Non-pigmented ciliary epithelial cell (primary cell): Measurements from ENCODE around the gene URI1.
"Not testable (repeated sequence)": the region's sequence is repeated elsewhere in the genome, so short reads cannot be mapped to it uniquely, and the experiment has no call there.

Experiments used
- DNase-seq: peaks from one replicate; pipeline ENCODE4 v3.0.0-alpha.2; 2010; ENCODE audit warnings: low read depth

Gene URI1, protein sequence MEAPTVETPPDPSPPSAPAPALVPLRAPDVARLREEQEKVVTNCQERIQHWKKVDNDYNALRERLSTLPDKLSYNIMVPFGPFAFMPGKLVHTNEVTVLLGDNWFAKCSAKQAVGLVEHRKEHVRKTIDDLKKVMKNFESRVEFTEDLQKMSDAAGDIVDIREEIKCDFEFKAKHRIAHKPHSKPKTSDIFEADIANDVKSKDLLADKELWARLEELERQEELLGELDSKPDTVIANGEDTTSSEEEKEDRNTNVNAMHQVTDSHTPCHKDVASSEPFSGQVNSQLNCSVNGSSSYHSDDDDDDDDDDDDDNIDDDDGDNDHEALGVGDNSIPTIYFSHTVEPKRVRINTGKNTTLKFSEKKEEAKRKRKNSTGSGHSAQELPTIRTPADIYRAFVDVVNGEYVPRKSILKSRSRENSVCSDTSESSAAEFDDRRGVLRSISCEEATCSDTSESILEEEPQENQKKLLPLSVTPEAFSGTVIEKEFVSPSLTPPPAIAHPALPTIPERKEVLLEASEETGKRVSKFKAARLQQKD

DNA sequence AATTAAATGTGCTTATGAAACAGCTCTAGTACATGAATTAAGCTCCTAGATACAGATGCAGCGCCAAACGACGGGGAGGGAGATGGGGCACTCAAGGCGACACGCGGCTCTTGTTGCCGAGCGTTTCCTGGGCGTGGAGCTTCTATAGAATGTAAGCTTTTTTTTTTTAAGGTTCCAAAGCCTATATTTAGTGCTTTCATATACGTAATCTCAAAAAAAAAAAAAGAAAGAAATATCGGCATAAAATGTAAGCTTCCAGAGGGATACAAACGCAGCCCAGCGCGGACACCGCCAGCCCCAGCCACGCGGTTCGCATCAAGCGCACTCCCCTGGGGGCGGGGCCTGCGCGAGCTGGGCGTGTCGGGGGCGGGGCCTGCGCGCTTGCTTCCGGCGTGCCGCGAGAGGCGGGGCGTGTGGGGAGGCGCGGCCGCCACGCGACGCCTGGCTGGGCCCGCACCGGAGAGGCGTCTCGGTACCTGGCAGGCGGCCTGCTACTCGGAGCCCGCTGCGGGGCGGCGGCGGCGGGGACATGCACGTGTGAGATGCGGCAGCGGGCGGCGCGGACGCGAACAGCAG, at the start of gene URI1:
Gene URI1, plus strand, starts transcription at position 412 of the 576 bp plus-strand sequence. CDS start 309 bp downstream, outside the sequence.
- peak; percentile 19 for DNase-seq

DNA sequence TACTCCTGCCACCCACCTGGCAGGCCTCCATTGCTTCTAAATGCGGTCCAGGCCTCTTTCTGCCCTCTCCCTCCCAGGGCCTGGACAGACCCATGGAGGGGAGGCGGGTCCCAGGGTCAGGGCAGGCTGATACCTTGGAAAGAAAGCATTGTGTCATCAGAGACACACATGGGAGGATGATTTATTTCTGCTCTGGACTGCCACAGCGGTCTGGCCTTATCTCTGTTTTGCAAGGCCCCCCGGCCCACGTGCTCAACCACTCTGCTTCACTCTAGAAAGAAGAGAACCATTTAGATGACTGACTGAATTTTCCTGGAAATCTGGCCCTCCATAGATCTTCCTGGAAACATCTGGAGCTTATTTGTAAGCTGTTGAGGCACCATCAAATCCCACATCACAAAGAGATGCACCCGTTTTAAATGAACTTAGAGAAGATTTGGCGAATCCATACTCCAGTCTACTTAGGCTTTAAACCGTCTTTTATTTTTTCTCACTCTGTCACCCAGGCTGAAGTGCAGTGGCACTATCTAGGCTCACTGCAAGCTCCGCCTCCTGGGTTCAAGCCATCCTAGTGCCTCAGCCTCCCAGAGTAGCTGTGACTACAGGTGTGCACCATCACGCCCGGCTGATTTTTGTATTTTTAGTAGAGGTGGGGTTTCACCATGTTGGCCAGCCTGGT, 48.3 kb upstream of the URI1 start:
- DNase-seq: no peak

DNA sequence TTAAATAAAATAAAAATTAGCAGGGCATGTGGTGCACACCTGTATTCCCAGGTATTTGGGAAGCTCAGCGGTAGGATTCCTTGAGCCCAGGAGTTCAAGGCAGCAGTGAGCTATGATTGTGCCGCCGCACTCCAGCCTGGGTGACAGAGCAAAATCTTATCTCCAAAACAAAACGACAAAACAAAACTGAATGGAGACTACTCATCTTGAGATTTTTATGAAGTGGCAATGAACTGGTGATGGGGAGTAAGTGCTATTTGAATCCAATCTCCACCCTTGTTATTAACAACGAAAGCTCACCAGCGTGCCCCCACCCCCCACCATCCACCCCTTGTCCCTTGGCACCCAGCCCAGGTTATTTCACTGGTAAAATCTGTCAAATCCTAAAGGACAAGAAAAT, 45.2 kb upstream of the URI1 start:
- no peak for DNase-seq

DNA sequence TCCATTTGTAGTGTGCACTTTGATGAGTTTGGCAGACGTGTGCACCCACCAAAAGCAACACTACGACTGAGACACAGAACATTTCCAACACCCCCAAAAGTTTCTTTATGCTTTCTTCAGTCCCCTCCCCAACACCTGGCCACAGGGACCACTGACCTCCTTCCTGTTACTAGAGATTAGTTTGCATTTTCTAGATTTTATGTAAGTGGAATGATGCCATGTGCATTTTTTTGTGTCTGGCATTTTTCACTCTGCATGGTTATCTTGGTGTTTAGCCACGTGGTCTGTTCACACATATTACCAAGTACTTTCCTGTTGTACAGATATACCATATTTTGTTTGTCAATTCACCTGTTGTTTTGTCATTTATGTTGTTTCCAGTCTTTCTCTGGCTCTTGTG, 44.6 kb upstream of the URI1 start:
- no peak for DNase-seq

DNA sequence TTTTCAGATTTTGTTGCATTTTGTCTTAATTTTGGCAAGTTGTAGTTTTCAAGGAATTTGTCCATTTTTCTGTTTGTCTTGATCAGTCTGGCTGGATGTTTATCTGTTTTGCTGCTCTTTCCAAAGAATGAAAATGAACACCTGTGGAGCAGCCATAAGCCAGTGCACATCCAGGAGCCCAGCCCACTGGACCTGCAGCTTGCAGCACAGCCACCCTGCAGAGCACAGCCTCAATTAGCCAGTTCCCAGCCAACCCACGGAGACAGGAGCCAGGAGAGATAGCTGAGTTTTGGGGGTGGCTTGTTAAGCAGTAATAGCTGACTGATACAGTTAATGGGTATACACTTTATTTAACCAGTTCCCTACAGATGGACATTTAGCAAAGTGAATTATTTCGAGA, 38.0 kb upstream of the URI1 start:
- no peak for DNase-seq

DNA sequence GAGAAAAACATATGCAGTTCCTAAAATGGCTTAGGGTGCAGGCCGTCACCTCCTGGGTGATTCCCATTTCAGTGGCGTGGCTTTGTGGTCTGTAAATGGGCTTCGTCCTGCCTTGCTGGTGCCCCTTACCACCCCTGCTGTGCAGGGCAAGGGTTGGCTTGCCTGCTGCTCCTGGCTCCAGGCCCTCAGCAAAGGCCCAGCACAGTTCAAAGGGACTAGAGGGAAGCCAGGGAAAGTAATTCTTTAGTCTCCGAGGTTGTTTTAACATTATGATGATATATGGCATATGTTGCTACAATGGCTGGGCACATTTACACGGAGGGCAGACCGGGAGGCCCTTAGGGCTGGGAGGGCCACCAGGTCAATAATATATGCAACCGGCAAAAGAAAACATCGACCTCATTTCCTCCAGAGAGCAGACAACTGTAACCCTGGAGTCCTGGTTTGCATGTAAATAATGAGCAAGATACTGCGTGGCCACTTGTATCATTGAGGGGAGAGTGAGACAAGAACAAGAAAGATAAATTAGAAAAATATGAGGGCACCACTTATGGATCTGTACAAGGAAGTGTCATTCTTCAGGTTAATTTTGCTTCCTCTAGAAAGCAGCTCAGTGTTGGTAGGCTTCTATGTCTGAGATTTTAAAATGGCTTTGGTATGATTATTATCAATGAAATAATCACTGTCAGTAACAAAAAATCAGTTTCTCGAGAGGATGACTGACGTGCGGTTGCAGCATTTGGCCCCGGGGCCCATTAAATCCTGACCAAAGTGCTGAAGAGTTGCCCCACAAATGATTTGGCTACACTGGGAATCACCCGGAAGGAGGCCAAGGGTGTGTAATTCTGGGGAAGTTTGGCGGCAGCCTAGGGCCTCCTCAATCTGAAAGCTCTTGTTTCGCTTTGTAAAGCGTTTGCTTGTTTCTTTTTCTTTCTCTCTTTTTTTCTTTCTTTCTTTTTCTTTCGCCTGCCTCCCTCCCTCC, 32.8 kb upstream of the URI1 start:
- no peak for DNase-seq

DNA sequence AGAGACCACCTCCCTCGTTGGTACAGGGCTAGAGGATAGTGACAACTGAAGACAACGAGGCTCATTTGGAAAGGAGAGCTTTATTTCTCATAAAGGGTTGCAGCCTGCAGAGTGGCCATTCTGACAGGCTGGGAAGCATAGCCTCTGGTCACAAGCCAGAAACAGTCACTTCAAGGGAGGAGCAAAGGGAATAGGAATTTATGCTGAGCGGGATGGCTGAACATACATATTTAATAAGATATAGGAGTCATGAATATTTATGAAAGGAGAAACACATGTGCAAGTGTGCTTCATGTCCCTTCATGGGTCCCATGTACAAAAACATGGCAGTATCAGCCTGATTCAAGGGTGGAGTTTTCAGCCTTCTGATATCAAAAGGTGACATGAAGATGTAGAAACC, 27.1 kb upstream of the URI1 start:
- DNase-seq: no peak

DNA sequence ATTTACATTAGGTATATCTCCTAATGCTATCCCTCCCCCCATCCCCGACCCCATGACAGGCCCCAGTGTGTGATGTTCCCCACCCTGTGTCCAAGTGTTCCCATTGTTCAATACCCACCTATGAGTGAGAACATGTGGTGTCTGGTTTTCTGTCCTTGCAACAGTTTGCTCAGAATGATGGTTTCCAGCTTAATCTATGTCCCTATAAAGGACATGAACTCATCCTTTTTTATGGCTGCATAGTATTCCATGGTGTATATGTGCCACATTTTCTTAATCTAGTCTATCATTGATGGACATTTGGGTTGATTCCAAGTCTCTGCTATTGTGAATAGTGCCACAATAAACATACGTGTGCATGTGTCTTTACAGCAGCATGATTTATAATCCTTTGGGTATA, 26.2 kb upstream of the URI1 start:
- not testable (repeated sequence) for DNase-seq

DNA sequence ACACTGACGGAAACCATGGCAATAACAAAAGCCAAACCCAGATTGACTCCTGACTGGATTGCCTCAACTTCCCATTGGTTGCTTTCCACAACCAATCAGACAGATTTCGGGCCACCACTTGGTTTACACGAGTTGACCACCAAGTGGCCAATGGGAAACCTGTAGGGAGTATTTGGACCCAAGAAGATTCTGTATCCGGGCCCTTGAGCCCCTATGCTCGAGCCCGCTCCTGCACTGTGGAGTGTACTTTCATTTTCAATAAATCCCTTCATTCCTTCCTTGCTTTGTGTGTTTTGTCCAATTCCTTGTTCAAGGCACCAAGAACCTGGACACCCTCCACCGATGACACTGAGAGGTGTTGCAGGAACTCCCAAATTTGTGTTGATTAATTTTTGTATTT, 24.1 kb upstream of the URI1 start:
- DNase-seq: no peak

DNA sequence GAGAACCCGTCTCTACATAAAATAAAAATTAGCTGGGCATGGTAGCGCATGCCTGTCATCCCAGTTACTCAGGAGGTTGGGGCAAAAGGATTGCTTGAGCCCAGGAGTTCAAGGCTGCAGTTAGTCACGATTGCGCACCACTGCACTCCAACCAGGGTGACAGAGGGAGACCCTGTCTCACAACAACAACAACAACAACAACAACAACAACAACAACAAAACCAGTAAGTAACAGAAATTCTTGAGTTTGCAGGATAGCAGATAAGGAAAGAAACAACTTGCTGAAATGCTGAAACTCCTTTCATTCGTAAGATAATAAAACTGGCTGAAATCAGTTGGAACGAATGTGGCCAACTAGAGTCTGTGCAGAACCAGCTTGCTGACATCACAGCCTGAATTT, 23.1 kb upstream of the URI1 start:
- DNase-seq: no peak

DNA sequence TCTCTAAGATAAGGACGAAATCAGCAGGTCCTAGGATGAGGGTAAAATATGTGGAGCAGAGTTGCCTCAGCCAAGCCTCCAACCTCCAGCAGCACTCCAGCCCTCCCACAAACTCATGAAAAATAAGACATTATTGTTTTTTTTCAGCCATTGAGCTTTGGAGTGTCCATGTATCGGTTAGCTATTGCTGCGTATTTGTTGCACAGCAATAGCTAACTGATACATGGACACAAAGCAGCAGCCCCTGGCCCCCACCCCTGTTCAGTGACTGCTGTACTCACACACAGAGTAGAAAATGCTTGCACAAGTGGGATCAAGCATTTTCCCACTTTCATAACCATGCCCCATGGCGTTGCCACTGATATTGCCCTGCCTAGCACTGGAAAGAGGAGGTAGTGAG, 19.1 kb upstream of the URI1 start:
- no peak for DNase-seq

DNA sequence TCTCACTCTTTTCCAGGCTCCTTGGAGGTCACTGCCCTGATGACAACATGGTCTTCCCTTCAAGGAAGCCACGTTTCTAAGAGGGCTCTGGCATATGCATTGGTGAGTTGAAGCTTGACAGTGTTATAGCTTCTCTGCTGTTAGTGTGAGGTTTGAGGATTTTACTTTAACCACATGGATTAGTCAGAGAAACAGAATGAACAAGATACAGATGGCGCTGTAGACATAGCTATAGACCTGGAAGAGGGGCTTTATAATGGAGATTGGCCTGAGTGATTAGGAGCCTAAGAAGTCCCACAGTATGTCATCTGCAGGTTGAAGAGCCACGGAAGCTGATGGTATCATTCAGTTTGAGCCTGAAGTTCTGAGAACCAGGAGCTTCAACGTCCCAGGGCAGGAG, 18.4 kb upstream of the URI1 start:
- DNase-seq: no peak

DNA sequence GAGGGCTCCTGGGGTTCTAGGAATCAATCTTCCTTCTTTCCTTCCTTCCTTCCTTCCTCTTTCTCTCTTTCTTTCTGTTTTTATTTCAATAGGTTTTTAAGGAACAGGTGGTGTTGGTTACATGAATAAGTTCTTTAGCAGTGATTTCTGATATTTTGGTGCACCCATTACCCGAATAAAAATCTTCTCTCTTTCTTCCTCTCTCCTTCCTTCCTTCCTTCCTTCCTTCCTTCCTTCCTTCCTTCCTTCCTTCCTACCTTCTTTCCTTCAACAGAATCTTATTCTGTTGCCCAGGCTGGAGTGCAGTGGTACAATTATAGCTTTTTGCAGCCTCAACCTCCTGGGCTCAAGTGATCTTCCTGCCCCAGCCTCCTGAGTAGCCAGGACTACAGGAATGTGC, 16.0 kb upstream of the URI1 start:
- DNase-seq: no peak

DNA sequence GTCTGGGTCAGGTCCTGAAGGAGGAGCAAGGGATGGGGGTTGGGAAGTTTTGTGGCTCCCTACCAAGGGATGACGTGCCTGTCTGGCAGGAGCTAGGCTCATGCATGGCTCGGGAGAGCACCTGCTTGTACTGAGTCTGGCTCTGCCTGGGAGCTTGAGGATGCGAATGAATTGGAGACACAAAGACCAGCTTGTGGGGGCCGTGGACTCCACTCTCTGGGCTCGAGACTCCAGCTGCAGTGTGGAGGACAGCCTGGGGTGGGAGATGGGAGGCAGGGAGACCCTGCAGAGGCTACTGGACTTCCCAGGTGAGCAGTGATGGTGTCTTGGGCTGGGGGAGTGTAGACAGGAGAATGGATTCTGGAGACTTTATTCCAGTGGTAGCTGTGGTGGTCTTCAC, 15.2 kb upstream of the URI1 start:
- DNase-seq: no peak

DNA sequence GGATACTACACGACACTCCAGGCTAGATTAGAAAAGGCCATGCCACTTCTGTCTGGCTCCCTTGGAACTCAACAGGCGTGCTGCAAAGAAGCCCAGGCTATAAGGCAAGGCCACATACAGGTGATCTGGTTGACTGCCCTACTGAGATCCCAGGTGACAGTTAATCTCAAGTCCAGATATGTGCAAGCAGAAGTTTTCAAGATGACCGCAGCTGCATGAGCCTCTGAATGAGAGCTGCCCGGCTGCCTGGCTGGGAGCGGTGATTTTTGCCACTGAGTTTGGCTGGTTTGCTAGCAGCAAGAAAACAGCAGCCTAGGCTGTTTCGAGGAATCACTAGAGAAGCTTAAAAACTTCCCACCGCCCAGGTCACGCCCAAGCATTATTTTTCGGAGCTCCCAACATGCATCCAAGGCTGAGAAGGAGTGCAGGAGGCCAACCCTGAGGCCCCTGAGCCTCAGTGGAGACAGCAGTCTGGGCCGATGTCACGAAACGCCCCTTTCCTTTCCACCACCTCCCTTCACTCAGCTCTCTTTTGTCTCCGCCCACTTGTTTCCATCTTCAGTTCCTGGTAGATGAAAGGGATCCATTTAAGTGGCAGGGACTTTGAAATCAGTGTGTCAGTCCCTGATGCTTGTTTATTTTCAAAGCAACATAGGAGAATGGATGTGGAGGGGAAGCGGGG, 14.0 kb upstream of the URI1 start:
- DNase-seq: no peak

DNA sequence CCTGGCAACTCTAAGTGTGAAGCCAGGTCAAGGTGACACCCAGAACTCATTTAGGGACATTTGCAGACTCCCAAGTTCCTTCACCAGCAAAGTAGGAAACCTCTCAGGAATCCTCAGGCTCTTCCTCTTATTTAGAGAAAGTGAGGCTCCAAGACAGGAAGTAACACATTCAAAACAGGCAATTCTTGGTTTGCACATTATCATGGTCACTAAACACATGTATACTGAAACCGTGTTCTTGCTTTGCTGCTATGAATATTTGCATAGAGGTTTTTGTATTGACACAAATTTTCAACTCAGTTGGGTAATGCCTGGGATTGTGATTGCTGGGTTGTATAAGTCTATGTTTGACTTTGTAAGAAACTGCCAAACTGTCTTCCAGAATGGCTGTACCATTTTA, 13.2 kb upstream of the URI1 start:
- no peak for DNase-seq

DNA sequence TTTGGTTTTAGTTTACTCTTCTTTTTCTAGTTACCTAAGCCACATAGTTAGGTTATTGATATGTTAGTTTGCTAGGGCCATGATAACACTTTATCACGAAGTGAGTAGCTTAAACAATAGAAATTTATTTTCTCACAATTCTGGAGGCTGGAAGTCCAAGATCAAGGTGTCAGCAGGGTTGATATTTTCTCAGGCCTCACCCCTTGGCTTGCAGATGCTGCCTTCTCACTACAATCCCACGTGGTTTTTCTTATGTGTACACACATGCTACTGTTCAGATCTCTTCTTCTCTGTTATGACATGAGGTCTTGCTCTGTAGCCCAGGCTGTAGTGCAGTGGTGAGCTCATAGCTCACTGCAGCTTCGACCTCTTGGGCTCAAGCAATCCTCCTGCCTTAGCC, 7.8 kb upstream of the URI1 start:
- DNase-seq: no peak

DNA sequence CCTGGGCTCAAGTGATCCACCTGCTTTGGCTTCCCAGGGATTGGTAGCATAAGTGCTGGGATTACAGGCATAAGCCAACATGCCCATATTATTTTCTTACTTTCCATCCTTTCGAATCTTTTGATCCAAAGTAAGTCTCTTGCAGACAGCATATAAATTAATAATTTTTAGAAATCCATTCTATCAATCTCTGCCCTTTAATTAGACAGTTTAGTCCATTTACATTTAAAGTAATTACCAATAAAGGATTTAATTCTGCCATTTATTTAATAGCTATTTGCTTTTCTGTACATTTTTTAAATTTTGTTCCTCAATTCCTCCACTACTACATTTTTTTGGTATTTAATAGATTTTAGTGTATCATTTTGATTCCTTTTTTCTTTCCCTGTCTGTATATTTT, 7.3 kb upstream of the URI1 start:
- no peak for DNase-seq

DNA sequence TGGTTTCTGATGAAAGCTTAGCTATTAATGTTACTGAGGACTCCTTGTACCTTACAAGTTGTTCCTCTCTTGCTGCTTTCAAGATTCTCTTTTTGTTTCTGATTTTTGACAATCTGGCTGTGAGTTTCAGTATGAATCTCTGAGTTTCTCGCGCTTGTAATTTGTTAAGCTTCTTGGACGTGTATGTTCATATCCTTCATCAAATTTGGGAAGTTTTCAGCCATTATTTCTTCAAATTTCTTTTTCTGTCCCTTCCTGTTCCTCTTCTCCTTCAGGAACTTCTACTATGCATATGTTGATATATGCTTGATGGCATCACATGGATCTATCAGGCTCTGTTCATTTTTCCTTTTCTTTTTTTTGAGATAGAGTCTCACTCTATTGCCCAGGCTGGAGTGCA, 5.6 kb upstream of the URI1 start:
- DNase-seq: no peak

DNA sequence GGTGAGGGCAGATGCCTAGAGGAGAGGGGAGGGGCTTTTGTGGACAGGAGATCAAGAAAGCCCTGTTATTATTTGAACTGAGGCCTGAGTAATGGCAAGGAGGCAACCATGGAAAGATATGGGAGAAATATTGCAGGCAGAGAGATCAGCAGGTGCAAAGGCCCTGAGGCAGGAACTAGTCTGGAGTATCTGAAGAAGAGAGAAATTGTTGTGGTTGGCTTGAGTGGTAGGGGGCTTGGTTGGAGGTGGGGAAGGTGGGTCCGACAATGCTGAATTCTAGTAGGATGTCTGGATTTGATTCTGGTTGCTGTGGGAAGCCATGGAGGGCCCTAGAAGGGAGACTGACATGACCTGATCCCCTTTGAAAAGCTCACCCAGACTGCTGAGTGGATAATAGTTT, 2.4 kb upstream of the URI1 start:
- no peak for DNase-seq

DNA sequence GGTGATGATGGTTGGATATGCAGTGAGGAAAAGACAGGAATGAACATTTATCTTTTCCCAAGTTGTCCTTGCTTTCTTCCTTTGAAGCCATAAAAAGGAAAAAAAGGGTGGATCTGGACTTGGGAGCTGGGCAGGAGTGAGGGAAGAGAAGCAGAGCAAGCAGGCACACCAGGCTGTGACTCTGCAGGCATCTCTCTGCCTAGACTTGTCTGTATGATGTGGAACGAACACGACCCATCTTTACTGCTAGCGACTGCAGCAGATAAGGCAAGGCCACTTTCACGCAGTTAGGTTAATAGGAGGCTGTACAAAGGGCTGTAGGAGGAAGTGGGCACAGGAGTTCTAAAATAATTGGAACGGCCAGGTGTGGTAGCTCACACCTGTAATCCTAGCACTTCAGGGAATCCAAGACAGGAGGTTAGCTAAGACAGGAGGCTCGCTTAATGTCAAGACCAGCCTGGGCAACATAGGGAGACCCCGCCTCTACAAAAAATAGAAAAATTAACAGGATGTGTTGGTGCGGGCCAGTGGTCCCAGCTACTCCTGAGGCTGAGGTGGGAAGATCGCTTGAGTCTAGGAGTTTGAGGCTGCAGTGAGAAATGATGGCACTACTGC, 961 bp upstream of the URI1 start:
- no peak for DNase-seq
